GM19438 (cell line): ENCODE data around the gene BEST4.
"Not testable (repeated sequence)": the region's sequence is repeated elsewhere in the genome, so short reads cannot be mapped to it uniquely, and the experiment has no call there.

Experiments used
- ATAC-seq: cut with Tn5 transposase; IDR thresholded peaks from one replicate; pipeline ENCODE4 v1.9.1; 2021; ENCODE audit warnings: low read depth; ENCODE audit not compliant: unreplicated experiment

Gene BEST4

DNA sequence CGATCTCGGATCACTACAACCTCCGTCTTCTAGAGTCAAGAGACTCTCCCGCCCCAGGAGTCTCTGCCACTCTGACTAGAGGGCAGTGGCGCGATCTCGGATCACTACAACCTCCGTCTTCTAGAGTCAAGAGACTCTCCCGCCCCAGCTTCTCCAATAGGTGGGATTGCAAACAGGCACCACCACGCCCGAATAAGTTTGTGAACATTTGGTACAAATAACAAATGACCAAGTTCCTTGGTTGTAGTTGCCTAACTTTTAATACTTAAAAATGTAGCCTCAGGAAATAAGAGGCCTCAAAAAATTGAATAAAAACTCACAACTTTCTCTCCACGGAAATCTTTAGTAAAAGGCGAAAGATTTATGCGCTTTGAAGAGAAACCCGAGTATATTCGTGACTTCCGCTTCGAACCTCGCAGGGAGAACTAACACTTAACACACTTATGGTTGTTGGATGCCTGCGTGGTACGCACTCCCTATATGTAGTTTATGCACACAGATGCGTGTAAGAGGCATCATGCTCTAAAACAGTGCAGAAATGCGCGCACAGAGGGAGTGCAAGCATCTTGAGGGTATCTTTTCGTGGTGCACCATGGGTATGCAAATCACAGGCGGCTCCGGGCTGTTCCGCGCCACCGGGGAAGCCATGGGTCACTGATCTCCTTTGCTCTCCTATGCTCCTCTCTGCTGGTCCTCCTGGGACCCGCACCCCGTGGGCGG is 31.8 kb upstream of the BEST4 start:
- peak; percentile 82 for ATAC-seq

DNA sequence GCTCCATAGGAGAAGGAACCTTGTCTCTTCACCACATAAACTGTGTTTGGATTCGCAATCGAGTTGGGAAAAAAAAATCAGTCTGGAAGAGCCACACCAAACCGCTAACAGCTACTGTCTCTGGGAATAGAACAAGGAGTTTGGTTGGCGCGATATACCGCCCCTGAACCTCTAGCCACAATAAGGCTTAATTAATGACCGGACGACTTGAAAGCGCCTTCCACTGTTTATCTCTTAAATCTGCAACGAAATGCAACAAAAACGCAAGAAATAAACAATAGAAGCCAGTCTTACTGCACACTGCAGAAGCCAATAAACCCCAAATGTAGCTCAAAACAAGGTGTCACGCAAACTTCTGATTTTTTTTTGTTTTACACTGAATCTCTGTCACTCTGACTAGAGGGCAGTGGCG is 31.2 kb upstream of the BEST4 start:
- no peak for ATAC-seq

DNA sequence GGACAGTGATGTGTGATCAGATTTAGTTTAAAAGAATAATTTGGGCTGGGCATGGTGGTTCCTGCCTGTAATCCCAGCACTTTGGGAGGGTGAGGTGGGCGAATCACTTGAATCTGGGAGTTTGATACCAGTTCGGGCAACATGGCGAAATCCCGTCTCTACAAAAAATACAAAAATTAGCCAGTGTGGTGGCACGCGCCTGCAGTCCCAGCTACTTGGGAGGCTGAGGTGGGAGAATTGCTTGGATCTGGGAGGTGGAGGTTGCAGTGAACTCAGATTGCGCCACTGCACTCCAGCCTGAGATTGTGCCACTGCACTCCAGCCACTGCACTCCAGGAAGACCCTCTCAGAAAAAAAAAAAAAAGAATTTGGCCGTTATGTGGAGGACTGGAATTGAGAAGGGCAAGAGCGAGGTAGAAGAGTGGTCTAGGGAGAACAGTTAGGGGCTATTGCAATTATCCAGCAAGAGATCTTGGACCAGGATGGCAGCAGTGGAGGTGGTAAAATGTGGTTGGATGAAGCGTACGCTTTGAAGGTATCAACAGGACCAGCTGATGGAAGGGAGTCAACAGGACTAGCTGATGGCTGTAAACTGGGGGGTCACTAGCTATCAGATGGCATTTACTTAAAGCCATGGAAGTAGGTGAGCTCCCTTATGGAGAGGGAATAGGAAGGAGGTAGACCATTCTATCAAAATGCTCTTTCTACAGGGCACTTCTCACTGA is 30.0 kb upstream of the BEST4 start:
- ATAC-seq: no peak

DNA sequence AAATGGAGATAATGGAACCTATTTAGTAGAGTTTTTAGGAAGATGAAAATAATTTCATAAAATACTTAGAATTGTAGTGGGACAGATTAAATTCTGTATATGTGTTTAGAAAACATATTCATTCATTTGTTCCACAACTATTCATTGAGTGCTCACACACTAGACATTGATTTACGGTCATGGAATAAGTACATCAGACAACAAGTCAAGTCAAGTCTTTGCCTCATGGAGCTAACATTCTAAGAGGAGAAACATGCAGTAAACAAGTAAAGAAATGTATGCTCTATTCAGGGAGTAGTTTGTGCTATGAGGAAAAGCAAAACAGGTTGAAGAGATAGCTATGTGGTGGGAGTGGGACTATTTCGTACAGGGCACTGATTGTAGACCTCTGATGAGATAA is 29.3 kb upstream of the BEST4 start:
- no peak for ATAC-seq

DNA sequence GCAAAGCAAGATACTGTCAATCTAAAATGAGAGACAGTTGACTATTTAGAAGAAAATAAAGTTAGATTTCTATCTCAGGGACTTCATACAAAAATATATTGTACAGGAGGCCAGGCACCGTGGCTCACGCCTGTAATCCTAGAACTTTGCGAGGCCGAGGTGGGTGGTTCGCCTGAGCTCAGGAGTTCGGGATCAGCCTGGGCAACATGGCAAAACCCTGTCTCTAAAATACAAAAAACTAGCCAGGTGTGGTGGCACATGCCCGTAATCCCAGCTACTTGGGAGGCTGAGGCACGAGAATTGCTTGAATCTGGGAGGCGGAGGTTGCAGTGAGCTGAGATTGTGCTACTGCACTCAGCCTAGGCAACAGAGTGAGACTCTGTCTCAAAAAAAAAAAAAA is 28.0 kb upstream of the BEST4 start:
- ATAC-seq: not testable (repeated sequence)

DNA sequence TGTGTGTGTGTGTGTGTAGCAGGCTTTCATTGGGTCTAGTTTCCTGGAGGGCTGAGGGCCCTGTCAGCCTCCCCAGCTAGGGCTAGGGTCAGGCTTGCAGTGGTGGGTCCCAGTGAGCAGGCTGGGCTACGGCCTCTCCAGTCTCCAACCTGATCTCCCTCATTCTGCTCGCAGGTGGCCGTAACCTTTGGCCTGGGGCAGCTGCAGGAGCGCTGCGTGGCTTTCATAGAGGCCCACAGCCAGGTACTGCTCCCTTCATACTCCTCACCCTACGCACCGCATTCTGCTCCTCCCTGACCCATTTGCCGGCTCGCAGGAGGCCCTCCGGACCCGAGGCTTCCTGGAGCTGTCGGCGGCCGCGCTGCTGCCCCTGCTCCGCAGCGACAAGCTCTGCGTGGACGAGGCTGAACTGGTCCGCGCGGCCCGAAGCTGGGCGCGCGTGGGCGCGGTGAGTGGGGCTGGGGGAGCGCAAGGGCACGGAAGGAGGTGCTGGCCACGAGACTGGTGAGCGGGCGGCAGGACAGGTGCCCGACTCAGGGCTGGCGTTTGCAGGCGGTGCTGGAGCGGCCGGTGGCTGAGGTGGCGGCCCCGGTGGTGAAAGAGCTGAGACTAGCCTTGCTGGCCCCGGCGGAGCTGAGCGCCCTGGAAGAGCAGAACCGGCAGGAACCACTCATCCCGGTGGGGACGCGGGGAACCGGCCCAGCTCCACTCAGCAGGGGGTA is 25.0 kb upstream of the BEST4 start:
- ATAC-seq: no peak

DNA sequence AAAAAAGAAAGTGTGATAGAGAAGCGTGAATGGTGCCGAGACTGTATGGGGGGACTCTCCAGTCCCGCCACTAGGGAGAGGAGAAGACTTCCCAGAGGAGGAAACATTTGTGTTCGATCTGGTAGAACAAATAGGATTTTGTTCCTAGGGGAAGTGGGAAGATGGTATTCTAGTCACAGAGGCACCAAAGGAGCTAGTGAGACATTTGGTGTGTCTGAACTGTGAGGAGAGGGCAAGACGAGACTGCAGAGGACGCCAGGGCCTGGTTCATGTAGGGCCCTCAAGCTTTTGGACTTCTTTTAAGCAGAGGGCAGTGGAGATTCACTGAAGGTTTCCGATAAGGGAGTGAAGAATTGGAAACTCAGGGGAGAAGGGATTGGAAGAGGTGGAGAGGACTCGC is 23.3 kb upstream of the BEST4 start:
- ATAC-seq: no peak

DNA sequence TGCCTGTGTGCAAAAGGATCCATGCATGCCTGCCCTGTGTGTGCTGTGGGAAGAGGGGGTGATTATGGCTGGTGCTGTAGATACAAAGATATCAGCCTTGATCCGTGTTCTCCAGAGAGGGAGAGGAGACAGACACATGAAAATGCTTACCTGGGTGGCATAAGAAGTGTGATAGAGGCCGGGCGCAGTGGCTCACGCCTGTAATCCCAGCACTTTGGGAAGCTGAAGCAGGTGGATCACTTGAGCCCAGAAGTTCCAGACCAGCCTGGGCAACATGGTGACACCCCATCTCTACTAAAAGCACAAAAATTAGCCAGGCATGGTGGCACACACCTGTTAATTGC is 22.8 kb upstream of the BEST4 start:
- not testable (repeated sequence) for ATAC-seq

DNA sequence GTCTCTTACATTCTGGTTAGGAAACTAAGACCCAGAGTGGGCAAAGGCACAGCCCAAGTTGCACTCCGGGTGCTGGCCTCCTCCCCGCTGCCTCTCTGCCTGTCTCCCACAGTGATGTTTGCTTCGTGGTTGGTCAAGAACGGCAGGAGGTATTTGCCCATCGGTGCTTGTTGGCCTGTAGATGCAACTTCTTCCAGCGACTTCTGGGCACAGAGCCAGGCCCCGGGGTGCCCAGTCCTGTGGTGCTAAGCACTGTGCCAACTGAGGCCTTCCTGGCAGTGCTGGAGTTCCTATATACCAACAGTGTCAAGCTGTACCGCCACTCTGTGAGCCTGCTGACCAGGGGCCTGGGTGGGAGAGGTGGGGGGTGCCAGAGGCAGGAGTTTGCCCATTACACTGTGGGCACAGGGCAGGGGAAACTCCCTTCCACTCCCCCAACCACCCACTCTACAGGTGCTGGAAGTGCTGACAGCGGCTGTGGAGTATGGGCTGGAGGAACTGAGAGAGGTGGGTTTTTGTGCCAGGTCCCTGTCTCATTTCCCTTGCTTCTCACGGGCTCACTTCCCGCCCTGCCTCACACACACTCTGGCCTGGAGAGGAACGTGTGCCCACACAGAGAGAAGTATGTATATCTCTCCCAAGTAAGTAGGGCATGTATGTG is 22.3 kb upstream of the BEST4 start:
- ATAC-seq: no peak

DNA sequence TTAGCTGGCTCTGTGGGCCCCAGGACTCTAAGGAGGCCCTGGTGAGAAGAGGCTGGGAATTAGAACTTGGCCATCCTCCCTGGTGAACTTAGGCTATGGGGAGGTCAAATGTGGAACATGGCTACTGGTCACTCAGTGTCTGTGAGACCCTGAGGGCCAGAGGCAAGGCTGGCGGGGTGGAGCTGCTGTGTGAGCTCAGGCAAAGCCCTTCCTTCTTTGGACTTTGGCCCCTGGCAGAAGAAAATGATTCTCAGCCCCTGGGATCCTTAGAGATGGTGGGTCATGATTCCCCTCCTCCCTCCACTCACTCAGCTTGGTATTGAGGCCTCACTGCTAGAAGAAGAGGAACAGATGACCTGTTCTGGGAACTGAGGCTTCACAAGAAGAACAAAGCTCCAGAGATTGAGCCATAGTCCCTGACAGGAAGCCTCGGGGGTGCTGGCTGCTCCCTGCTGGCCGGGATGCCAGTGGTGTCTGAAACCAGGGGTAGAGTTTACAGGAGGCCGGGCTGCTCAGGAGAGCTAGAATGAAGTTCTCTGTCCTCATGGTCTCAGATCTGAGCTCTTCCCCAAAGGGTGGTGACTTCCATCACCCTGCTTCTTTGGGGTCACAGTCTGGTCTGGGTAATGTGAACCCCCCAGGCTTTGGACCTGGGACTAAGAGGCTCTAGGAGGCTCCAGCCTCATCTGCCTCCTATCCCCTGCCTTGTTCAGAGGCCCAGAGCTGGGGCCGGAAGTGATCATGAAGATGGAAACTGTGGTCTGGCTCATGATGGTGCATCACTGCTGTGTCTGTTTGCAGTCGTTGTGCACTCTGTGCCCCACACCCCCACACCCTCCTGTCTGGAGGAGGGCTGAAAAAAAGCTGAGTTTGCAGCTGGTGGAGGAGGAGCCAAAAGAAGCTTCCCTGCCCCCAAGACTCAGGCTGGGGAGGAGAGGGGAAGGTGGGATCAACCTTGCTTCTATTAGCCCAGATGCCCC is 21.3 kb upstream of the BEST4 start:
- ATAC-seq: peak; percentile 46

DNA sequence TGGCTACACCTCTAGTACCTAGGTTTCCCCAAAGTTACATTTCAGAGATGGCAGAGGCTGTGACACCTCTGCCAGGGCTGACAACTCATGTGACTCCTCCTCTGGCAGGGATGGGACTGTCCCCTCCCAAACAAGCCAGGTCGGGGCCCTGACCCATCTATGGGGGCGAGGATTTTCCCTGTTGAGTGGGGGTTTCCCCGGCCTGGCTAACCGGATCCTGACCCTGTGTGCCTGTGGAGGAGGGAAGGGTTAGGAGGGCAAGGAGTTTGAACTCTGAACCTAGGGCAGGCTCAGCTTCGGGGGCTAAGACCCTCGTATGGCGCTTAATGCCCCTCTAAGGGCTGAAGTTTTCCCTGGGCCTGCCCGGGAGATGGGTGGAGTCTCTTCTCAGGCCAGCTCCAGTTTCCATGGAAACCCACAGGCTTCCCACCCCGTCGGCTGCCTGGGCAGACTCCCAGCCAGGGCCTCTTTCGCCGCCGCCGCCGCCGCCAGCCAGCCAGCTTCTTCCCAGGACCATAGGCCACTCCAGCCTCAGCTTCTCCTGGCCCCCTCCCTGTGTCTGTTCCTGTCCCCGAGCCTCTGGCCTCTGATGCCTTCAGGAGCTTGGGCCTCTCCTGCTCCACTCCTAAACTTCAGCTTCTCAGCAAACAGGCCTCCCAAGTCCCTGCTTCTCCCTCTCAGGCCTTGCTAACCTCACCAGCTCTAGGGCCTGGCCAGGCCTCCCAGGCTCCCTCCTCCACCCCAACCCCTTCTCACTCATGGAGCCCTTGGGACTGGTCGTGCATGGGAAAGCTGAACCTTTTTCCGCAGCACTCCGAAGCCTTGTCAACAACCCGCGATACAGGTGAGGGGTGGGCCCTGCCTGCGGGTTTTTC is 20.3 kb upstream of the BEST4 start, which contains the start of gene BTBD19:
Gene BTBD19, plus strand, starts transcription at position 461 of the 875 bp plus-strand sequence. Its CDS starts 298 bp downstream, at position 759.
- ATAC-seq: no peak

DNA sequence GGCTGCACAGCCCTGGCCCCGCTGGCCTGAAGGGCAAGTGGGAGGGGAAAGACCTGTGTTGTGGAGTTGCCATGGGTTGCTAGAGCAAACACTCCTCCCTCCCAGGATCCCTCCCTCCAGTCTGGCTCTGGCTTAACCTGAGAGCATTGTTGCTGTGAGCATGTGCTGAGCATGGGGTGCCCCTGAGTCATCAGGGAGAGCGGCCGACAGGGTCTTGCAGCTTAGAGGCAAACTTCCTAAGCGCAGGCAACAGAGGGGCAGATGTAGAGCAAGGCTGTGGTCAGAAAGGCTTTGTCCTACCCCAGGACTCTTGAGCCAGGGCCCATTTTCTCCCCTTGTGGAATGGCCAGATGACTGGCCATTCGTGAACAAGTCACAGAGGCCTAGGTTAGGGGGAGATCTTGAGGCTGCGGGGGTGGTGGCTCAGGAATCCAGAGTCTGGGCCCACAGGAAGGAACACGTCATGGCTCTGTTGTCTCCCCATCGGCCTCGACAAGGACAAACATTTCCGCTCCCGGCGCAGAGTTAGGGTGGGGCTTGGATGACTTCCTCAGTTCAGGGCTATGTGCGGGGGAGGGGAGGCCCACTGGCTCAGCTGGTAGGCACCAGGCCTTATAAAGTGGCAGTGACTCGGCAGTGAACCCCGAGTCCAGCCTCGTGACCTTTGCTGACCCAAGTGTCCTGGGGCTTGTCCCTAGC is 19.5 kb upstream of the BEST4 start:
- no peak for ATAC-seq

DNA sequence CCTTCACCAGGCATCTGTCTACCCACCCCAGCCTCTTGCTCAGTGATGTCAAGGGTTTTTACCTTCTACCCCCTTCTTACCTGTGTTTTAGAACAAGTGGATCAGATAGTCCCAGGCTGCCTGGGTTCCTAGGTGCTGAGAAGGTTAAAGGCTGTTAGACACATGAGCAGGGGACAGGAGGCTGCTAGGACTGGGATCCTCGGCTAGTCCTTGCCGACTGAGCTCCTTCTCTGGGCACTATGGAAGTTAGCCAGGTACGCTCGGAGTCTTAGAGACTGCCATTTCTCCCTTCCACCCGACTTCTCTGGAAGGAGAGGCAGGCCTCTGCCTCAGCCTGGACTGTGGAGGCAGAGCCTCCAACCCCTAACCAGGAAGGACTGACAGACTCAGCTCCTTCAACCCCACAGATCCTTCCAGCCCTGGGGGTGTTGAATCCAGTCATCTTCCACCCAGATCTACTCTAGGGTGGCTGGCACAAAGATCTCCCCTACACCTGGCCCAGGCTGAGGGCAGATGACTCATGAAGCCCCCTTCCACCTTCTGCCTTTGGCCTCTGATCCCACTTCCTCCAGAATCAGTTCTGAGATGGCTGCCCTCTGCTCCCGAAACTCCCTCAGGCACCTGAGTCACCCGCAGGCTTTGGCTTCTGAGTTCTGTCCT is 18.9 kb upstream of the BEST4 start, which contains the start of gene DYNLT4:
Gene DYNLT4, minus strand, starts transcription at position 648 of the 660 bp plus-strand sequence. CDS start 683 bp downstream, outside the sequence.
- no peak for ATAC-seq

DNA sequence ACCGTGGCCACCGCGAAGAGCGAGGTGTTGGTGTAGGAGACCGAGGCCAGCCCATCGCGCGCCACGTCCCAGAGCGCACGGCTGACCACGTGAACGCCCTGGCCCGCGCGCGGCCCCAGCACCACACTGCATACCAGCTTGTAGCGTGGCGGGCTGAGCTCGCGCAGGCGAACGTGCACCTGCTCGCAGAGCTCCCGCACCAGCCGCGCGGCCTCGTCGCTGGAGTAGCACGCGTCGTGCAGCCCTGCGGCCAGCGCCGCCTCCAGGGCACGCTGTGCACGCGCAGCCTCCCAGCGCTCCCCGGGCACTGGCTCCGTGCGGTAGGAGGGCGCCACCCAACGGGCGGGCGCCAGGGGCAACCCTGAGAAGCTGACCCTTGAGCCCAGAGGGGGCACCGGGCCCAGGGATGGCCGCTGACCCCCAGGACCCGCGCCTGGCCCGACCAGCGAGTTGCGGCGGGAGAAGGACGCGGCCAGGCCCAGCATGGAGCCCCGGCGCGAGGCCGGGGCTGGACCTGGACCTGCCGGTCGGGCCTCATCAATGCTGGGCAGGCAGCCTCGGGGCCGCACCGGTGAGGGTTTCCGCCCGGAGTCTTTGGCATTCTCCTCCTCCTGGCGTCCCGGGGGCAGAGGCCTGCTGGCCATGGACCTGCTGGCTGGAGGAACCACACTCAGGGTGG is 18.2 kb upstream of the BEST4 start:
- no peak for ATAC-seq

DNA sequence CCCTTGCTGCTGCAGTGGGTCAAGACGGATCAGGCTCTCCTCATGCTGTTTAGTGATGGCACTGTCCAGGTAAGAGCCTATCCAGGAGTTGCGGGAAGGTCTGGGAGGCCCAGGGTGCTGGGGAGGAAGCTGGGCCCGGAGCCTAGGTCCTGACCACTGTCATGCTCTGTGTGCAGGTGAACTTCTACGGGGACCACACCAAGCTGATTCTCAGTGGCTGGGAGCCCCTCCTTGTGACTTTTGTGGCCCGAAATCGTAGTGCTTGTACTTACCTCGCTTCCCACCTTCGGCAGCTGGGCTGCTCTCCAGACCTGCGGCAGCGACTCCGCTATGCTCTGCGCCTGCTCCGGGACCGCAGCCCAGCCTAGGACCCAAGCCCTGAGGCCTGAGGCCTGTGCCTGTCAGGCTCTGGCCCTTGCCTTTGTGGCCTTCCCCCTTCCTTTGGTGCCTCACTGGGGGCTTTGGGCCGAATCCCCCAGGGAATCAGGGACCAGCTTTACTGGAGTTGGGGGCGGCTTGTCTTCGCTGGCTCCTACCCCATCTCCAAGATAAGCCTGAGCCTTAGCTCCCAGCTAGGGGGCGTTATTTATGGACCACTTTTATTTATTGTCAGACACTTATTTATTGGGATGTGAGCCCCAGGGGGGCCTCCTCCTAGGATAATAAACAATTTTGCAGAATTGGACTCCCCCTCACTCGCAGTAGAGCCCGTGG is 17.5 kb upstream of the BEST4 start:
- ATAC-seq: no peak

DNA sequence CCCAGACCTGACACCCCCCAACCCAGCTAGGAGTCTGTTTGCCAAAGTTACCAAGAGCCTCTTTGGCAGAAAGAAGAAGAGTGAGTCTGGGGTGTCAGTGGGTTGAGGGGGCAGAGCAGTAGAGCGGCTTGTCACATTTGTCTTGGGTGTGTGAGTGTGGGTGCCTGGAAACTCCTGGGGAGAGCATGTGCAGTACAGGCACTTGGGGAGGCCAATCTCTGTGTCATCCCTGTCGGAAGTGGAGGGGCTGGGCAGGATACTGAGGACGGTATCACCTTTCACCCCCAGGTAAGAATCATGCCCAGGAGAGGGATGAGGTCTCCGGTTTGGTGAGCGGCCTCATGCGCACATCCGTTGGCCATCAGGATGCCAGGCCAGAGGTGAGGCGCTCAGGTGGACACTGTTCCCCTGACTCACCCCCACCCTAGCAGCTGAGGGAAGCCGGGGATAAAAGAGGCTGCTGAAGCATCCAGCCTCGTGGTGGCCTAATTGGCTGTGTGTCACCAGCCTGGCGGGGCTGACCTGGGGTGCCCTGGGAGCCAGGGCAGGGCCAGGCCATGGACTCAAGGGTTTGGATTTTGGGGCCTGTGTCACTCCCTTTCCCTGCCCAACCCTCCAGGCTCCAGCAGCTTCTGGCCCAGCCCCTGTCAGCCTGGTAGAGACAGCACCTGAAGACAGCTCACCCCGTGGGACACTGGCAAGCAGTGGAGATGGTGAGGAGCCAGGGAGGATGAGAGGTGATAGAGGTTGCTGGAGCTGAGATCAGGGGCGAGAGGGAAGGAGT is 15.5 kb upstream of the BEST4 start:
- ATAC-seq: no peak
